ENCODE results near the gene MIPEP.
"Not testable (repeated sequence)": the region's sequence is repeated elsewhere in the genome, so short reads cannot be mapped to it uniquely, and the experiment has no call there.

The MIPEP gene

GRCh38 chr13:23889615-23890607 is 711 bp upstream of the MIPEP start:
- DNase-seq (ENCODE audit: low read depth), result no peak

- DNase-seq (ENCODE audit: low read depth), result not testable (repeated sequence)
Measured at GRCh38 chr13:23884361-23884760, 4.8 kb downstream of the MIPEP start.

- DNase-seq (ENCODE audit: low read depth), result no peak
Measured at GRCh38 chr13:23883255-23883654, 5.9 kb downstream of the MIPEP start.

- not testable (repeated sequence) for DNase-seq (ENCODE audit: low read depth)
Measured at GRCh38 chr13:23881402-23881800, 7.8 kb downstream of the MIPEP start.

GRCh38 chr13:23880493-23881401 is 8.5 kb downstream of the MIPEP start:
- not testable (repeated sequence) for DNase-seq (ENCODE audit: low read depth)

- DNase-seq (ENCODE audit: low read depth), result no peak
Measured at GRCh38 chr13:23877286-23877685, 11.9 kb downstream of the MIPEP start.

- no peak for DNase-seq (ENCODE audit: low read depth)
Measured at GRCh38 chr13:23876265-23876664, 12.9 kb downstream of the MIPEP start.

GRCh38 chr13:23871616-23872220 is 17.5 kb downstream of the MIPEP start:
- DNase-seq (ENCODE audit: low read depth), result no peak

- no peak for DNase-seq (ENCODE audit: low read depth)
Measured at GRCh38 chr13:23870356-23871140, 18.7 kb downstream of the MIPEP start.

GRCh38 chr13:23868521-23868920 is 20.7 kb downstream of the MIPEP start:
- DNase-seq (ENCODE audit: low read depth), result no peak

- DNase-seq (ENCODE audit: low read depth), result no peak
Measured at GRCh38 chr13:23867027-23867491, 22.1 kb downstream of the MIPEP start.

GRCh38 chr13:23866420-23867026 is 22.7 kb downstream of the MIPEP start:
- DNase-seq (ENCODE audit: low read depth), result no peak

GRCh38 chr13:23865906-23866305 is 23.3 kb downstream of the MIPEP start:
- DNase-seq (ENCODE audit: low read depth), result no peak

- DNase-seq (ENCODE audit: low read depth), result no peak
Measured at GRCh38 chr13:23865026-23865425, 24.2 kb downstream of the MIPEP start.

GRCh38 chr13:23861310-23861709 is 27.9 kb downstream of the MIPEP start:
- no peak for DNase-seq (ENCODE audit: low read depth)

- DNase-seq (ENCODE audit: low read depth), result no peak
Measured at GRCh38 chr13:23859904-23860303, 29.3 kb downstream of the MIPEP start.

GRCh38 chr13:23859455-23859854 is 29.7 kb downstream of the MIPEP start:
- no peak for DNase-seq (ENCODE audit: low read depth)

GRCh38 chr13:23858546-23858945 is 30.7 kb downstream of the MIPEP start:
- DNase-seq (ENCODE audit: low read depth), result no peak

GRCh38 chr13:23856008-23856750 is 33.0 kb downstream of the MIPEP start:
- DNase-seq (ENCODE audit: low read depth), result no peak

- no peak for DNase-seq (ENCODE audit: low read depth)
Measured at GRCh38 chr13:23855360-23855759, 33.8 kb downstream of the MIPEP start.
